ENCODE measurements around the gene SELENOS.

SELENOS gene

GRCh38 chr15:101242160-101242998 is 34.9 kb downstream of the SELENOS start:
- TF ChIP-seq ZNF274 (IDR thresholded peaks at IDR 0.05; ENCODE audit: low read depth, low read length) (no peak), SUZ12 (IDR thresholded peaks at IDR 0.05; ENCODE audit: extremely low read depth, insufficient read depth, insufficient read length) (no peak), YY1 (IDR thresholded peaks at IDR 0.05; ENCODE audit: insufficient read depth, insufficient read length) (no peak)
- Histone ChIP-seq H3K9ac (ENCODE audit: insufficient read length, low read depth) (no peak overlapping the region), H3K4me1 (ENCODE audit: insufficient read depth, insufficient read length) (peaks cover 8% of the 10 kb centered on the region), H3K36me3 (ENCODE audit: insufficient read depth, insufficient read length, low read length) (peaks cover 52% of the 10 kb centered on the region), H3K4me3 (ENCODE audit: insufficient read length, low read depth) (no peak overlapping the region), H3K27me3 (ENCODE audit: insufficient read depth, insufficient read length) (no peaks in the 10 kb centered on the region), H3K9me3 (ENCODE audit: insufficient read depth, low read length) (no peaks in the 10 kb centered on the region)
- no peak for DNase-seq (ENCODE audit: low read depth, low spot score)

- TF ChIP-seq SUZ12 (IDR thresholded peaks at IDR 0.05; ENCODE audit: extremely low read depth, insufficient read depth, insufficient read length) (no peak), YY1 (IDR thresholded peaks at IDR 0.05; ENCODE audit: insufficient read depth, insufficient read length) (no peak), ZNF274 (IDR thresholded peaks at IDR 0.05; ENCODE audit: low read depth, low read length) (no peak)
- H3K9me3 ChIP-seq (ENCODE audit: insufficient read depth, low read length): no peaks in the 10 kb centered on the region
- H3K4me1 ChIP-seq (ENCODE audit: insufficient read depth, insufficient read length): peaks cover 8% of the 10 kb centered on the region
- no peak overlapping the region for H3K4me3 ChIP-seq (ENCODE audit: insufficient read length, low read depth)
- DNase-seq (ENCODE audit: low read depth, low spot score): no peak
- no peaks in the 10 kb centered on the region for H3K27me3 ChIP-seq (ENCODE audit: insufficient read depth, insufficient read length)
- H3K9ac ChIP-seq (ENCODE audit: insufficient read length, low read depth): no peak overlapping the region
- H3K36me3 ChIP-seq (ENCODE audit: insufficient read depth, insufficient read length, low read length): peaks cover 47% of the 10 kb centered on the region
Observed at GRCh38 chr15:101240358-101240757, 36.9 kb downstream of the SELENOS start.

- Histone ChIP-seq H3K4me3 (ENCODE audit: insufficient read length, low read depth) (no peak overlapping the region), H3K9ac (ENCODE audit: insufficient read length, low read depth) (no peak overlapping the region), H3K27me3 (ENCODE audit: insufficient read depth, insufficient read length) (no peaks in the 10 kb centered on the region), H3K4me1 (ENCODE audit: insufficient read depth, insufficient read length) (peaks cover 8% of the 10 kb centered on the region), H3K36me3 (ENCODE audit: insufficient read depth, insufficient read length, low read length) (peaks cover 50% of the 10 kb centered on the region), H3K9me3 (ENCODE audit: insufficient read depth, low read length) (no peaks in the 10 kb centered on the region)
- DNase-seq (ENCODE audit: low read depth, low spot score): no peak
- TF ChIP-seq SUZ12 (IDR thresholded peaks at IDR 0.05; ENCODE audit: extremely low read depth, insufficient read depth, insufficient read length) (no peak), YY1 (IDR thresholded peaks at IDR 0.05; ENCODE audit: insufficient read depth, insufficient read length) (no peak), ZNF274 (IDR thresholded peaks at IDR 0.05; ENCODE audit: low read depth, low read length) (no peak)
Observed at GRCh38 chr15:101239724-101240136, 37.6 kb downstream of the SELENOS start.

GRCh38 chr15:101237251-101237650 is 40.0 kb downstream of the SELENOS start:
- H3K9me3 ChIP-seq (ENCODE audit: insufficient read depth, low read length): no peaks in the 10 kb centered on the region
- peaks cover 58% of the 10 kb centered on the region for H3K36me3 ChIP-seq (ENCODE audit: insufficient read depth, insufficient read length, low read length)
- DNase-seq (ENCODE audit: low read depth, low spot score): no peak
- no peak overlapping the region for H3K9ac ChIP-seq (ENCODE audit: insufficient read length, low read depth)
- H3K4me3 ChIP-seq (ENCODE audit: insufficient read length, low read depth): no peak overlapping the region
- TF ChIP-seq ZNF274 (IDR thresholded peaks at IDR 0.05; ENCODE audit: low read depth, low read length): no peak
- no peak for TF ChIP-seq SUZ12 (IDR thresholded peaks at IDR 0.05; ENCODE audit: extremely low read depth, insufficient read depth, insufficient read length)
- TF ChIP-seq YY1 (IDR thresholded peaks at IDR 0.05; ENCODE audit: insufficient read depth, insufficient read length): no peak
- no peaks in the 10 kb centered on the region for H3K27me3 ChIP-seq (ENCODE audit: insufficient read depth, insufficient read length)
- peaks cover 2% of the 10 kb centered on the region for H3K4me1 ChIP-seq (ENCODE audit: insufficient read depth, insufficient read length)

- peaks cover 68% of the 10 kb centered on the region for H3K36me3 ChIP-seq (ENCODE audit: insufficient read depth, insufficient read length, low read length)
- DNase-seq (ENCODE audit: low read depth, low spot score): no peak
Observed at GRCh38 chr15:101233651-101234280, 43.5 kb downstream of the SELENOS start.

GRCh38 chr15:101232677-101233076 is 44.6 kb downstream of the SELENOS start:
- H3K36me3 ChIP-seq (ENCODE audit: insufficient read depth, insufficient read length, low read length): peaks cover 68% of the 10 kb centered on the region
- no peak overlapping the region for H3K9ac ChIP-seq (ENCODE audit: insufficient read length, low read depth)

More at GRCh38 chr15:101233651-101234280, 43.5 kb downstream of the SELENOS start:
- TF ChIP-seq YY1 (IDR thresholded peaks at IDR 0.05; ENCODE audit: insufficient read depth, insufficient read length): no peak
- no peak for TF ChIP-seq SUZ12 (IDR thresholded peaks at IDR 0.05; ENCODE audit: extremely low read depth, insufficient read depth, insufficient read length)
- no peak for TF ChIP-seq ZNF274 (IDR thresholded peaks at IDR 0.05; ENCODE audit: low read depth, low read length)
- Histone ChIP-seq H3K9me3 (ENCODE audit: insufficient read depth, low read length) (peaks cover 4% of the 10 kb centered on the region; the same call in 1 of the 2 replicates), H3K9ac (ENCODE audit: insufficient read length, low read depth) (no peak overlapping the region), H3K4me3 (ENCODE audit: insufficient read length, low read depth) (no peak overlapping the region), H3K27me3 (ENCODE audit: insufficient read depth, insufficient read length) (no peaks in the 10 kb centered on the region), H3K4me1 (ENCODE audit: insufficient read depth, insufficient read length) (no peaks in the 10 kb centered on the region)

GRCh38 chr15:101228313-101228712 is 49.0 kb downstream of the SELENOS start:
- no peak overlapping the region for H3K4me3 ChIP-seq (ENCODE audit: insufficient read length, low read depth)
- peaks cover 8% of the 10 kb centered on the region; the same call in 1 of the 2 replicates for H3K9me3 ChIP-seq (ENCODE audit: insufficient read depth, low read length)
- H3K36me3 ChIP-seq (ENCODE audit: insufficient read depth, insufficient read length, low read length): peaks cover 64% of the 10 kb centered on the region
- no peak for DNase-seq (ENCODE audit: low read depth, low spot score)
- H3K9ac ChIP-seq (ENCODE audit: insufficient read length, low read depth): no peak overlapping the region
- H3K4me1 ChIP-seq (ENCODE audit: insufficient read depth, insufficient read length): no peaks in the 10 kb centered on the region
- H3K27me3 ChIP-seq (ENCODE audit: insufficient read depth, insufficient read length): no peaks in the 10 kb centered on the region
- TF ChIP-seq YY1 (IDR thresholded peaks at IDR 0.05; ENCODE audit: insufficient read depth, insufficient read length): no peak
- TF ChIP-seq SUZ12 (IDR thresholded peaks at IDR 0.05; ENCODE audit: extremely low read depth, insufficient read depth, insufficient read length): no peak
- no peak for TF ChIP-seq ZNF274 (IDR thresholded peaks at IDR 0.05; ENCODE audit: low read depth, low read length)

More at GRCh38 chr15:101232677-101233076, 44.6 kb downstream of the SELENOS start:
- no peak for DNase-seq (ENCODE audit: low read depth, low spot score)
- no peak for TF ChIP-seq ZNF274 (IDR thresholded peaks at IDR 0.05; ENCODE audit: low read depth, low read length)
- TF ChIP-seq SUZ12 (IDR thresholded peaks at IDR 0.05; ENCODE audit: extremely low read depth, insufficient read depth, insufficient read length): no peak
- no peak for TF ChIP-seq YY1 (IDR thresholded peaks at IDR 0.05; ENCODE audit: insufficient read depth, insufficient read length)
- Histone ChIP-seq H3K4me1 (ENCODE audit: insufficient read depth, insufficient read length) (no peaks in the 10 kb centered on the region), H3K9me3 (ENCODE audit: insufficient read depth, low read length) (peaks cover 8% of the 10 kb centered on the region; the same call in 1 of the 2 replicates), H3K4me3 (ENCODE audit: insufficient read length, low read depth) (no peak overlapping the region), H3K27me3 (ENCODE audit: insufficient read depth, insufficient read length) (no peaks in the 10 kb centered on the region)

Measured in NT2/D1 (cell line).